ENCODE results near the gene CDH4.
"Not testable (repeated sequence)": the region's sequence is repeated elsewhere in the genome, so short reads cannot be mapped to it uniquely, and the experiment has no call there.

Gene CDH4

GRCh38 chr20:61253640-61254511, 1.8 kb downstream of the CDH4 start:
- no peak for DNase-seq (ENCODE audit: low spot score)

GRCh38 chr20:61254881-61255626, 3.0 kb downstream of the CDH4 start:
- no peak for DNase-seq (ENCODE audit: low spot score)

- DNase-seq (ENCODE audit: low spot score): no peak
Measured at GRCh38 chr20:61256365-61256764, 4.3 kb downstream of the CDH4 start.

GRCh38 chr20:61256824-61257223, 4.8 kb downstream of the CDH4 start:
- no peak for DNase-seq (ENCODE audit: low spot score)

GRCh38 chr20:61257611-61258010, 5.5 kb downstream of the CDH4 start:
- no peak for DNase-seq (ENCODE audit: low spot score)

GRCh38 chr20:61259741-61260140, 7.7 kb downstream of the CDH4 start:
- DNase-seq (ENCODE audit: low spot score): no peak

- DNase-seq (ENCODE audit: low spot score): no peak
Measured at GRCh38 chr20:61260905-61261304, 8.8 kb downstream of the CDH4 start.

GRCh38 chr20:61262036-61262435, 10.0 kb downstream of the CDH4 start:
- no peak for DNase-seq (ENCODE audit: low spot score)

- DNase-seq (ENCODE audit: low spot score): no peak
Measured at GRCh38 chr20:61262514-61262913, 10.5 kb downstream of the CDH4 start.

GRCh38 chr20:61263084-61263695, 11.1 kb downstream of the CDH4 start:
- peak; percentile 31 for DNase-seq (ENCODE audit: low spot score)

- DNase-seq (ENCODE audit: low spot score): no peak
Measured at GRCh38 chr20:61263938-61264337, 11.9 kb downstream of the CDH4 start.

GRCh38 chr20:61267241-61267640, 15.2 kb downstream of the CDH4 start:
- DNase-seq (ENCODE audit: low spot score): no peak

- DNase-seq (ENCODE audit: low spot score): no peak
Measured at GRCh38 chr20:61268024-61268423, 16.0 kb downstream of the CDH4 start.

GRCh38 chr20:61271312-61272231, 19.5 kb downstream of the CDH4 start:
- DNase-seq (ENCODE audit: low spot score): no peak

- not testable (repeated sequence) for DNase-seq (ENCODE audit: low spot score)
Measured at GRCh38 chr20:61273024-61273423, 21.0 kb downstream of the CDH4 start.

- DNase-seq (ENCODE audit: low spot score): not testable (repeated sequence)
Measured at GRCh38 chr20:61273666-61274065, 21.6 kb downstream of the CDH4 start.

- DNase-seq (ENCODE audit: low spot score): no peak
Measured at GRCh38 chr20:61274326-61274725, 22.3 kb downstream of the CDH4 start.

GRCh38 chr20:61278296-61278695, 26.2 kb downstream of the CDH4 start:
- no peak for DNase-seq (ENCODE audit: low spot score)

- DNase-seq (ENCODE audit: low spot score): no peak
Measured at GRCh38 chr20:61279621-61280150, 27.6 kb downstream of the CDH4 start.

- no peak for DNase-seq (ENCODE audit: low spot score)
Measured at GRCh38 chr20:61280217-61280980, 28.3 kb downstream of the CDH4 start.
